Fibroblast of skin of abdomen (primary cell): Measurements from ENCODE around the gene KRTAP2-2. TPM values are rescaled to one million over a fixed set of nuclear protein-coding genes. Genes with fewer than 3 reads are reported as not detected.
A peak's percentile ranks its signal among the peaks of the same experiment; 100 is the strongest.
"Not testable (repeated sequence)": the region's sequence is repeated elsewhere in the genome, so short reads cannot be mapped to it uniquely, and the experiment has no call there.

Experiments
- DNase-seq: peaks from one replicate; pipeline ENCODE4 v3.0.0-alpha.2; 2013
- polyA plus RNA-seq, 2 experiments: library from polyadenylated mRNA; unstranded; fragments of 120-200 nt; gene quantifications; one replicate each; pipeline ENCODE4 v1.2.1, GENCODE V29; 2013; ENCODE audit not compliant: insufficient read length in 2 of 2

KRTAP2-2 gene, protein sequence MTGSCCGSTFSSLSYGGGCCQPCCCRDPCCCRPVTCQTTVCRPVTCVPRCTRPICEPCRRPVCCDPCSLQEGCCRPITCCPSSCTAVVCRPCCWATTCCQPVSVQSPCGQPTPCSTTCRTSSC
- polyA plus RNA-seq (2013, experiment 1 of 2; ENCODE audit: insufficient read length) = not detected
- 0.51 TPM for polyA plus RNA-seq (2013, experiment 2 of 2; ENCODE audit: insufficient read length)

DNA sequence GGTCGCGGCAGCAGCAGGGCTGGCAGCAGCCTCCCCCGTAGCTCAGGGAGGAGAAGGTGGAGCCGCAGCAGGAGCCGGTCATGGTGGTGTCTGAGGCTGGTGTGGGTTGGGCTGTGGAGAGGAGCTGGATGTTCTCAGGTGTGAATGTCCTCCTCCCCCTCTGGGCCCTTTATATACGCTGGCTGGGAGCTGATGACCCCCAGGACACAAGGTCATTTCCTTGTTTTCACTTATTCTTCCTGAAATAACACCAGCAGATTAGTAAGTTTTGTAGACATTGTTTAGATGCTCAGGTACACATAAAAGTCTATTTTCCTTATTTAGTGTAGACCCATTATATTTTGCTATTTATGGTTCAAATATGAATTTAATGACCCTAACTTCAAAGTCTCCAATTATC, at the start of gene KRTAP2-2:
KRTAP2-2 (minus strand) TSS at position 101 of the 400 bp plus-strand sequence; CDS start at position 82, 19 bp downstream.
- not testable (repeated sequence) for DNase-seq

DNA sequence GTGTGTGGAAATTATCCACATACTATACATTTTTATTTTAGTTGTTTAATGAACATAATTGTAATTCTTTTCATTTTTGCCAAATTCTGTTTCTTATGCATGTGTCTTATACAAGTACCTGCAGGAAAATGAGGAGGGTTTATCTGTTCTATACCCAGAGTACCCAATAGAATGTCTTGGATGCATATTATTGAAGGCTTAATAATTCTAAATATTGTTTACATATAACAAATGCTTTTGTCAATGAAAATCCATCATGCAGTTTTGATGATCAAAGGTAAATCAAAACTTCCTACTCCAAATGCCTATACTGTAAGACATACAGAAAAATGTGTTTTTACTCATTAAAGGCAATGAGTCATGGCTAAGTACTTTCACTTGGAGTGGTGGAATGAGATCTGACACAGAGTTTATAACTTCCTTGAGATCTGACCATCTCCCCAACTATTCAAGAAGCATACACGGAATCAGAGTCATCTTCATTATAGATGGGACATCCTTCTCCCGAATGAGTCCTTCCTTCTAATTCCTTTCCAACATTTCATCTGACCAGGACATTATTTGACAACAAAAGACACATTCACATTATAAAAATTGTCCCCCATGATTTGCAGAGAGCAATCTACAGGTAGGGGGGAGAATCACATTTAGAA, 49.5 kb upstream of the KRTAP2-2 start:
- peak; percentile 85 for DNase-seq

DNA sequence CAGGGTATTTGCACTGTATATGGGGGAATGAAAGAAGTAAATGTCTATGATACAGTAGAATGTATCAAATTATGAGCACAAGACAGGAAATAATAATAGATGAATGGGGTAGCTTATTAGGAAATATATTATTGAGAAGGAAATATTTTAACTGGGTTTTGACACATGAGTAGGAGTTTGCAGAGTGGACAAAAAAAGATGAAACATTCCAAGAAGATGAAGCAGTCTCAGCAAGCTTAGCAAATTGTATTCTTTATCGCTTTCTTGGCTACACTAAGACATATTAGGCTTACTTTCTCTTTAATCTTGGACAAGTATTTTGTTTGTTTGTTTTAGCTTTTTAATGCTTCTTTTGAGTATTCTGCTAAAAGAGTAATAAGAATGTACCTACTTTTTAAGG, 48.9 kb upstream of the KRTAP2-2 start:
- peak; percentile 35 for DNase-seq

DNA sequence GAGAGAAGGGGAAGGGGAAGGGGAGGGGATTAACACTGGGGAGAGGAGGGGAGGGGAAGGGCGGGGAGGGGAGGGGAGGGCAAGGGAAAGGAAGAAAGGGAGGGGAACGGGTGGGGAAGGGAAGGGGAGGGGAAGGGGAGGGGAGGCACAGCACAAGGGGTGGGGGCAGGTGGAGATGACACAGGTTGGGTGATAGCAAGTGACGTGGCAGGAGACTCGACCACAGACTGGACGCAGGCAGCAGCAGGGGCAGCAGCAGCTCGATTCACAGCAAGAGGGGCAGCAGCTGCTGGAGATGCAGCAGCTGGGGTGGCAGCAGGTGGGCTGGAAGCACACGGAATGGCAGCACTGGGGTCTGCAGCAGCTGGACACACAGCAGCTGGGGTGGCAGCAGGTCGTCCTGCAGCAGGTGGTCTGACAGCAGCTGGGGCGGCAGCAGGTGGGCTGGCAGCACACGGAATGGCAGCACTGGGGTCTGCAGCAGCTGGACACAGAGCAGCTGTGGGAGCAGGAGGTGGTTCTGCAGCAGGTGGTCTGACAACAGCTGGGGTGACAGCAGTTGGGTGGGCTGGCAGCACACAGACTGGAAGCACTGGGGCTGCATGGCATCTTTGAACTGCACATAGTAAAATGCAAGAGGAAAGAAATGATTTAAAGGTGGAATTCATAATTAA, 46.7 kb upstream of the KRTAP2-2 start, which contains the start of gene KRTAP4-16:
KRTAP4-16 (minus strand) TSS at position 624 of the 674 bp plus-strand sequence; CDS start at position 624, 0 bp downstream.
- no peak for DNase-seq

DNA sequence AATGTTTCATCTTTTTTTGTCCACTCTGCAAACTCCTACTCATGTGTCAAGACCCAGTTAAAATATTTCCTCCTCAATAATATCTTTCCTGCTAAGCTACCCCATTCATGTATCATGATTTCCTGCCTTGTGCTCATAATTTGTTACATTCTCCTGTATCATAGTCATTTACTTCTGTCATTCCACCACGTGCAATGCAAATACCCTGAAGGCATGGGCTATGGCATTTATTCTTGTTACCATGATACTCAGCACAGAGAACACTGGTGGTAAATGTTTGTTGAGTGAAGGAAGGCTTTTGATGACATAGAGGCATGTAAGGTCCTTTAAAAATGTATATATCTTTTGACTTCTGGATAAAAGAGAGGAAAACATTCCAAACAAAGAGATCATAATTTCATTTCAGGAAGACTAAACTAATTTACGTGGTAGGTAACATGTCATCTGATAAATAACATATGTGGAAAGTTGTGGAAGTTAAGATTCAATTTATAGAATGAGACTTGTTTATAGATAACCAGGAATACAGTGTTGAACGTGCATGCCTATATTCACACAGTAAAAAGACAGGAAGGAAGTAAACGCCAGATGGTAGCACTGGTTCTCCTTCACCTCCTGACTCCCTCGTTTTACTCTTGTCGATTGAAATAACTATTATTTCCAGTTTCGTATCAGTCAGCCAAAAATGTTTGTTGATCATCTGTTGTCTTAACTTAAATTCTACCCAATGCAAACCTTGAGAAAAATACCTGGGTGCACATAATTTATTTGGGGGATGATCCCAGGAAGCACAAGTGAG, 44.9 kb upstream of the KRTAP2-2 start:
- peak; percentile 86 for DNase-seq

DNA sequence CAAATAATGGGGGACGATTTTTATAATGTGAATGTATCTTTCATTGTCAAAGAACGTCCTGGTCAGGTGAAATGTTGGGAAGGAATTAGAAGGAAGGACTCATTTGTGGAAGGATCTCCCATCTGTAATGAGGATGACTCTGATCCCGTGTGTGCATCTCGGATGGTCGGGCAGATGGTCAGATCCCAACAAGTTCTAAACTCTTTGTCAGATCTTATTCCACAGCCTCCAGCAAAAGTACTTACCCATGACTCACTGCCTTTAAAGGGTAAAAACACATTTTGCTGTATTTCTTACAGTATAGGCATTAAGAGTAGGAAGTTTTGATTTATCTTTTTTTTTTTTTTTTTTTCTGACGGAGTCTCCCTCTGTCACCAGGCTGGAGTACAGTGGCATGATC, 43.5 kb upstream of the KRTAP2-2 start:
- peak; percentile 62 for DNase-seq

DNA sequence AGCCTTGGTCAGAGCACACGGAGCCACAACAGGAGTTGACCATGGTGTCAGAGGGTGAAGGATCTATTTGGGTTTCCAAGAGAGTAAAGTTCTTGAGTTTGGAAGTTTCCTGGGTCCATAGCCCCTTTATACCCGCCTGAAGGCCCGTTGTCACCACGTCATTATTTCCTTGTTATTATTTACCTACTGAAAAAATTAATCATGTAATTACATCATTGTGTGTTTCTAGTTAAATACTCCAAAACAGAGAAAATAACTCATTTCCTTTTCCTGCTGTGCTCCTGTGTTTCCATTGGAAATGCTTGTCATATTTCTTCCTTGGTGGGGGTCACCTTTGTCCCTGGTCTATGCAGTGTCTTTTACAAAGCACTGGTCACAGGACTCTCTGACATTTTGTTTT, 43.0 kb upstream of the KRTAP2-2 start, which contains the start of gene KRTAP4-8:
KRTAP4-8 (minus strand) TSS at position 101 of the 400 bp plus-strand sequence; CDS start at position 43, 58 bp downstream.
- no peak for DNase-seq

DNA sequence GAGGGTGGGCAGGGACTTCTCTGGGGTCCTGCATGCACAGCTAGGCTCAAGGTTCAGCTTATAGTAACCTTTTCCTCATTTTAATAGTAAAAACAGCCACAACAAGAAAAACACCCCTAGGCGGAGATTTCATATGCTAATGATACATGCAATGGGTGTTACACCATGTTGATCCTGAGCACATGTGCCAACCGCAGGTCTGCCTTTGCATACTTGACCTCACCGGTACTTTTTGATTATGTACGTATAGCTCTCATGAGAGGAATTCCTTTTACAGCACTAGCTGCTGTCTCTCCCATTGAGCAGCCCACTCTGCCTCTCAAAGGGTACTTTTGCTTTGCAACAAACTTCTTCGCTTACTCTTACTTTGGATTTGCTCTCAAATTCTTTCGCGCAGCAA, 41.0 kb upstream of the KRTAP2-2 start:
- no peak for DNase-seq

DNA sequence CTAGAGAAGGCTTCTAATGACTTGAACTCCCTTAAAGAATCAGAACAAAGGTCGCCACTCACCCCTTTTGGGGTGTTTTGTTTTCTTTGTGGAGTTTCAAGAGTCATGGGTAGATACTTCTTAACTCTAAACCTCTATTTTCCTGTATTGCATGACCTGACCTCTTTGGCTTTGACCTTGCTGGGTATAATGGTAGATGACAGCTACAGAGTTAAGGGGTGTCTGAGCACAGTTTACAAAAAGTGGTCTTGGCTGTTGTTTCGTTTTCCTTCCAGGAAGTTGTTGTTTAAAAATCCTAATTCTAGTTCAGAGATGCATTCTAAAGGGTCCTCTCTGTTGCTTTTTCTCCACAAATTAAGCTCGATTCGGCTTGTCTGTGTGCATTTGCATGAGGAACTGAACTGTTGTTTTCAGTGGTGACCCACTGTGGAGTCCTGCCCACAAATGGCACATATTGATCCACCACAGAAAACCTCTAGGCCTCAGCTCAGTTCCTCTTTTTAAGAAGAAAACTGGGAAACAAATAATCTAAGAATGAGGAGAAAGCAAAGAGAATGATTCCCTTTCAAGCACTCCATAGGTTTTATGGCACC, 33.8 kb upstream of the KRTAP2-2 start:
- not testable (repeated sequence) for DNase-seq

DNA sequence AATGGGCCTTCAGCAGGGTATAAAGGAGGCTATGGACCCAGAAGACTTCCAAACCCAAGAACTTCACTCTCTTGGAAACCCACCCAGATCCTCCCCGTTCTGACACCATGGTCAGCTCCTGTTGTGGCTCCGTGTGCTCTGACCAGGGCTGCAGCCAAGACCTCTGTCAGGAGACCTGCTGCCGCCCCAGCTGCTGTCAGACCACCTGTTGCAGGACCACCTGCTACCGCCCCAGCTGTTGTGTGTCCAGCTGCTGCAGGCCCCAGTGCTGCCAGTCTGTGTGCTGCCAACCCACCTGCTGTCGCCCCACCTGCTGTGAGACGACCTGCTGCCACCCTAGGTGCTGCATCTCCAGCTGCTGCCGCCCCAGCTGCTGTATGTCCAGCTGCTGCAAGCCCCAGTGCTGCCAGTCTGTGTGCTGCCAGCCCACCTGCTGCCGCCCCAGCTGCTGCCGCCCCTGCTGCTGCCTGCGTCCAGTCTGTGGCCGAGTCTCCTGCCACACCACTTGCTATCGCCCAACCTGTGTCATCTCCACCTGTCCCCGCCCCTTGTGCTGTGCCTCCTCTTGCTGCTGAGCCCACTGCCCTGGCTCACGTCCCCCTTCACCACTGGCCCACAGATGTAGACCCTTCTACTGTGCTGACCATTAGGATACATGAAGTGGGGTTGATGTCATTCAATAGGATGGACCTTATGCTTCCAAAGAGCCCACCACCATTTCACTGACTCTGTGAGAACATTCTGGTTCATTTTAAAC, 29.2 kb upstream of the KRTAP2-2 start, which contains the start of gene KRTAP4-7:
KRTAP4-7 (plus strand) TSS at position 51 of the 757 bp plus-strand sequence; CDS start at position 108, 57 bp downstream.
- not testable (repeated sequence) for DNase-seq

DNA sequence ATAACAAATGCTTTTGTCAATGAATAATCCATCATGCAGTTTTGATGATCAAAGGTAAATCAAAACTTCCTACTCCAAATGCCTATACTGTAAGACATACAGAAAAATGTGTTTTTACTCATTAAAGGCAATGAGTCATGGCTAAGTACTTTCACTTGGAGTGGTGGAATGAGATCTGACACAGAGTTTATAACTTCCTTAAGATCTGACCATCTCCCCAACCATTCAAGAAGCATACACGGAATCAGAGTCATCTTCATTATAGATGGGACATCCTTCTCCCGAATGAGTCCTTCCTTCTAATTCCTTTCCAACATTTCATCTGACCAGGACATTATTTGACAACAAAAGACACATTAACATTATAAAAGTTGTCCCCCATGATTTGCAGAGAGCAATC, 28.4 kb upstream of the KRTAP2-2 start:
- DNase-seq = peak; percentile 80

DNA sequence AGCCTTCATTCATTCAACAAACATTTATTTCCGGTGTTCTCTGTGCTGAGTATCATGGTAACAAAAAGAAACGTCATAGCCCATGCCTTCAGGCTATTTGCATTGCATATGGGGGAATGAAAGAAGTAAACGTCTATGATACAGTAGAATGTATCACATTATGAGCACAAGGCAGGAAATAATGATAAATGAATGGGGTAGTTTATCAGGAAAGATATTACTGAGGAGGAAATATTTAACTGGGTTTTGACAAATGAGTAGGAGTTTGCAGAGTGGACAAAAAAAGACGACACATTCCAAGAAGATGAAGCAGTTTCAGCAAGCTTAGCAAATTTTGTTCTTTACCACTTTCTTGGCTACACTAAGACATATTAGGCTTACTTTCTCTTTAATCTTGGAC, 27.6 kb upstream of the KRTAP2-2 start:
- peak; percentile 49 for DNase-seq

DNA sequence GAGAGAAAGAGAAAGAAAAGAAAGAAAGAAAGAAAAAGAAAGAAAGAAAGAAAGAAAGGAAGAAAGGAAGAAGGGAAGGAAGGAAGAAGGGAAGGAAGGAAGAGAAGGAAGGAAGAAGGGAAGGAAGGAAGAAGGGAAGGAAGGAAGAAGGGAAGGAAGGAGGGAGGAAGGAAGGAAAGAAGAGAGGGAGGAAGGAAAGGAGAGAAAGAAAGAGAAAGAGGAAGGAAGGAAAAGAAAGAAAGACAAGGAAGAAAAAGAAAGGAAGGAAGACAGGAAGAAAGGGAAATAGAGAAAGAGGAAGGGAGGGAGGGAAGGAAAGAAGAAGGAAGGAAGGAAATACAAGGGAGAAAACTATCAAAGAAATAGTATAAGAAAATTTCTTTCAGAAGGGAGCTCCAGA, 21.8 kb upstream of the KRTAP2-2 start:
- no peak for DNase-seq

DNA sequence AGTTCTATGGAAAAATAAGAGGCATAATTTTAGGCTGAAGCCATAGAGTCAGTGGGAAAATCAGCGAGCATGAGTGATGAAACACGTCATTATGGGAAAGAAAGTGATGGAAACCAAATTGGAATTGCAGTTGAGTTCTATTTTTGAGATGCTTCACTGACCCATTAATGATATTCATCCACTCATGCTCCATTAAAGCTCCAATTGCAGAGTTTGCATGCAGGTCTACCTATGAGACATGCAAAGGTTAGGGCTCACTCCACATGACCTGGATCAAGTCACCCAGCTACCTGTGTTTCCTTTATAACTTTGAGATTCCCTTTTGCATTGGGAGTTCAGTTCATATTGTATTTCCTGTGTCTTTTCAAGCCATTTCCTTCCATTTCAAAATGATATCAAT, 18.6 kb upstream of the KRTAP2-2 start:
- no peak for DNase-seq

DNA sequence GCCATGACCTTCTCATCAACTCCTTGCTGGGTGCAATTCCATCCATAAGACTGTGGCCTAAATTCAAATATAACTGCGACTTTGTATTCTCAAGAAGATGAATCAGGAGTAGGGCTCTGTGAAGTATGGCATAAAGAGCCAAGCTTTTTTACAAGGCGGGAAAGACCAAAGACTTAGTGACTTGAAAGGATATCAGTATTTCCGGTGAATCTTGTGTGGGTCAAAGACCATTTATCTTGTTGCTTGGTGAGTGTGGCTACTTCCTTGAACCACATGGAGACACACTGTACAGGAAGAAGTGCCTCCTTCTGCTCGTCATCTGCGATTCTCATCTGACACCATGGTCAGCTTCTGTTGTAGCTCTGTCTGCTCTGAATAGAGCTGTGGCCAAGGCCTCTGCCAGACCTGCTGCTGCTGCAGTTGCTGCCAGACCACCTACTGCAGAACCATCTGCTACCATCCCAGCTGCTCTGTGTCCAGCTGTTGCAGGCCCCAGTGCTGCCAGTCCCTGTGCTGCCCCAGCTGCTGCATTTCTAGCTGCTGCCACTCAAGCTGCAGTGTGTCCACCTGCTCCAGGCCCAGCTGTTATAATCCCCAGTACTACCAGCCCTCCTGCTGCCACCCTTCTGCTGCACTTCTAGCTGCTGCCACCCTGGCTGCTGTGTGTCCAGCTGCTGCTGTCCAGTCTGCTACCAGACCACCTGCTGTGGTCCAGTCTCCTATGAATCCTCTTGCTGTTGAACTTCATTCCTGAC, 16.8 kb upstream of the KRTAP2-2 start:
- DNase-seq = no peak

DNA sequence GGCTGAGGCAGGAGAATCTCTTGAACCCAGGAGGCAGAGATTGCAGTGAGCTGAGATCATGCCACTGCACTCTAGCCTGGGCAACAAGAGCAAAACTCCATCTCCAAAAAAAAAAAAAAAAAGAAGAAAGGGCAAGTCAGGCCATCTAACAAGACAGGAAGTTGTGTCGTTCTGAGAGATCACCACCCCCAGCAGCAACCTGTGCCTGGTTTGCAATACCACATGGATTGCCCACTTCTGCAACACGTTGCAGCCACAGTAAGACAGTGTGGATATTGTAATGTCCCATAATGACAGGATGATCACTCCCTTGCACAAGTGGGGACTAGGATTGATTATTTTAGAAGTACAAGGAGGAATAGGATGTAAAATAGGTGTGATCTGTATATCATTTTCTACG, 14.0 kb upstream of the KRTAP2-2 start:
- DNase-seq = no peak

DNA sequence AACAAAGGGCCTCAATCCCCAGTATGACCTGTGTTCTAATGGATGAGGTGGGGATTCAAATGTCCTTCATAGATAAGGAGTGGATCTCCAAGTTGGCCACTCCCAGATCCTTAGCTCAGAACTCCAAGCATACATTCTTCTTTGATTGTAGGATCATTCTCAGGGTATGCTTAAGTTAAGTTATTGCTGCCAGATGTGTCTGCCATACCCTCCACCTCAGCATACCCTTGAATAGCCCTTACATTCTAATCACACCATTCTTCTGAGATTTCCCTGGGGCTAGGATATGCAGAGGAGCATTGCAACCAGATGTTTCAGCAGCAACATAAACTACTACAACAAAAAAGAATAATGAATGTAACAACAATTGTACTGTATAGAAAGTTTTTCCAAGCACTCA, 12.3 kb upstream of the KRTAP2-2 start:
- DNase-seq = peak; percentile 82

DNA sequence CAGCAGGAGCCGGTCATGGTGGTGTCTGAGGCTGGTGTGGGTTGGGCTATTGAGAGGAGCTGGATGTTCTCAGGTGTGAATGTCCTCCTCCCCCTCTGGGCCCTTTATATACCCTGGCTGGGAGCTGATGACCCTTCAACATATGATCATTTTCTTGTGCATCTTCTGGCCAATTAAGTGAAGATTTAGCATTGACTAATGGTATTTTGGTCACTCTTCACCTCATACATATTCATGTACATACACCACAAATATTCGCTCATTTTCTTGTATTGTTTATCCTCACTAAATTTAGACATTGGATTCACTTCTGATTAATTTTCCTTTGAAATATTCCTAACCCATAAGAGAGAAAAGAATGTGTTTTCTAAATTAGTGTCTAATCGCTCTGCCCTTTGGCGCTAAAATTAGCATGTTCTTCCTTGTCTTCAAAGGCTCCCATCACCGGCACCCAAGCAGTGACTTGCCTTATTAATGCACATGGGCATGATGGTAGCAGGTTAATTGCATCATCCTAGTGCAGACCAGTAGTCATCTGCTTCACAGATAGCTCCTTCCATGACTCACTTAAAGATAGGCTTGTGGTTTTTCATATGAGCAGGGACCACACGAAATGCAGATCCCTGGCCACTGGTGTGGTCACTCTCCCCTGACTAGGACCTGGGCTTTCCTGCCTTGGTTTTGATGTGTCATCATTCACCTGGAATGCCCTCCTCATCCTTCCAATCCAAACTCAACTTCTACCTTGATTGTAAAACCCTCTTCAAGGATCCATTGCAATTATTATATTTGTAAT, 11.0 kb upstream of the KRTAP2-2 start, which contains the start of gene KRTAP2-4:
KRTAP2-4 (minus strand) TSS at position 51 of the 796 bp plus-strand sequence; CDS start at position 17, 34 bp downstream.
- DNase-seq = peak; percentile 89

DNA sequence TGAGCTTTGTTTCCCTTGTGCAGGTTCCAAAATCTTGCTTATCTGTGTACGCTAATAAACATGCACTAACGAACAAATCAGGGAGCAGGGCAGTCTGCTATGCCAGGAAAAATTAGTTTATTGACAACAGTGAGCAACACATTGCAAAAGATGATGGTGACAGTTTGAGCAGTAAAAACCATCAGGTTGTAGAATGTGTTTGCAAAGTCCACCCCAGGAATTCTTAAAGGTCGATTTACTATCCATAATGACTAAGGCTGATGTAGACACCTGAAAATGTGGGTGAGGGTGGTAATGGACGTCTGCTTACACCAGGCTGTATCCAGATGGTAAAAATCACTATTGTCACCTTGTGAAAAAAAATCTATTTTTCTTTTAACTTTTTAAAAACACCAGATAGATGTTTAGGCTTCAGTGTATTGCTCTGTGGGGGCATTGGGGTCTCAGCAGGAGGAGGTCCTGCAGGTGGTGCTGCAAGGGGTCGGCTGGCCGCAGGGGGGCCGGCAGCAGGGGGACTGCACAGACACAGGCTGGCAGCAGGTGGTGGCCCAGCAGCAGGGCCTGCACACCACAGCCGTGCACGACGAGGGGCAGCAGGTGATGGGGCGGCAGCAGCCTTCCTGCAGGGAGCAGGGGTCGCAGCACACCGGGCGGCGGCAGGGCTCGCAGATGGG, 10.1 kb upstream of the KRTAP2-2 start:
- DNase-seq = not testable (repeated sequence)
